ENCODE measurements around the gene GNB1L.

The GNB1L gene

GRCh38 chr22:19848298-19849224 is 6.1 kb downstream of the GNB1L start:
- peaks cover 16% of the 10 kb centered on the region; the same call in 1 of the 2 replicates for H3K9me3 ChIP-seq (ENCODE audit: insufficient read depth, low read length)
- peaks cover 22% of the 10 kb centered on the region for H3K4me1 ChIP-seq (ENCODE audit: insufficient read depth, insufficient read length)
- TF ChIP-seq ZNF274 (IDR thresholded peaks at IDR 0.05; ENCODE audit: low read depth, low read length) (no peak), YY1 (IDR thresholded peaks at IDR 0.05; ENCODE audit: insufficient read depth, insufficient read length) (no peak), SUZ12 (IDR thresholded peaks at IDR 0.05; ENCODE audit: extremely low read depth, insufficient read depth, insufficient read length) (no peak)
- H3K4me3 ChIP-seq (ENCODE audit: insufficient read length, low read depth) = no peak overlapping the region
- H3K9ac ChIP-seq (ENCODE audit: insufficient read length, low read depth) = no peak overlapping the region
- peaks cover 71% of the 10 kb centered on the region for H3K36me3 ChIP-seq (ENCODE audit: insufficient read depth, insufficient read length, low read length)
- DNase-seq (ENCODE audit: low read depth, low spot score) = no peak
- H3K27me3 ChIP-seq (ENCODE audit: insufficient read depth, insufficient read length) = no peaks in the 10 kb centered on the region

GRCh38 chr22:19847345-19847632 is 7.4 kb downstream of the GNB1L start:
- Histone ChIP-seq H3K36me3 (ENCODE audit: insufficient read depth, insufficient read length, low read length) (peaks cover 62% of the 10 kb centered on the region), H3K27me3 (ENCODE audit: insufficient read depth, insufficient read length) (no peaks in the 10 kb centered on the region), H3K4me3 (ENCODE audit: insufficient read length, low read depth) (no peak overlapping the region), H3K9ac (ENCODE audit: insufficient read length, low read depth) (no peak overlapping the region), H3K4me1 (ENCODE audit: insufficient read depth, insufficient read length) (peaks cover 19% of the 10 kb centered on the region), H3K9me3 (ENCODE audit: insufficient read depth, low read length) (peaks cover 16% of the 10 kb centered on the region; the same call in 1 of the 2 replicates)
- no peak for TF ChIP-seq ZNF274 (IDR thresholded peaks at IDR 0.05; ENCODE audit: low read depth, low read length)
- no peak for TF ChIP-seq SUZ12 (IDR thresholded peaks at IDR 0.05; ENCODE audit: extremely low read depth, insufficient read depth, insufficient read length)
- no peak for TF ChIP-seq YY1 (IDR thresholded peaks at IDR 0.05; ENCODE audit: insufficient read depth, insufficient read length)
- DNase-seq (ENCODE audit: low read depth, low spot score) = no peak

- no peak for DNase-seq (ENCODE audit: low read depth, low spot score)
Measured at GRCh38 chr22:19846620-19847344, 7.9 kb downstream of the GNB1L start.

GRCh38 chr22:19845054-19845722 is 9.5 kb downstream of the GNB1L start:
- H3K27me3 ChIP-seq (ENCODE audit: insufficient read depth, insufficient read length) = no peaks in the 10 kb centered on the region
- no peak overlapping the region for H3K9ac ChIP-seq (ENCODE audit: insufficient read length, low read depth)
- no peak for TF ChIP-seq YY1 (IDR thresholded peaks at IDR 0.05; ENCODE audit: insufficient read depth, insufficient read length)
- TF ChIP-seq ZNF274 (IDR thresholded peaks at IDR 0.05; ENCODE audit: low read depth, low read length) = no peak
- no peak for TF ChIP-seq SUZ12 (IDR thresholded peaks at IDR 0.05; ENCODE audit: extremely low read depth, insufficient read depth, insufficient read length)
- H3K9me3 ChIP-seq (ENCODE audit: insufficient read depth, low read length) = peaks cover 16% of the 10 kb centered on the region; the same call in 1 of the 2 replicates
- peaks cover 41% of the 10 kb centered on the region for H3K36me3 ChIP-seq (ENCODE audit: insufficient read depth, insufficient read length, low read length)
- no peak overlapping the region for H3K4me3 ChIP-seq (ENCODE audit: insufficient read length, low read depth)
- DNase-seq (ENCODE audit: low read depth, low spot score) = no peak
- H3K4me1 ChIP-seq (ENCODE audit: insufficient read depth, insufficient read length) = peaks cover 13% of the 10 kb centered on the region

More at GRCh38 chr22:19846620-19847344, 7.9 kb downstream of the GNB1L start:
- H3K4me1 ChIP-seq (ENCODE audit: insufficient read depth, insufficient read length) = peaks cover 17% of the 10 kb centered on the region
- no peak overlapping the region for H3K4me3 ChIP-seq (ENCODE audit: insufficient read length, low read depth)
- TF ChIP-seq YY1 (IDR thresholded peaks at IDR 0.05; ENCODE audit: insufficient read depth, insufficient read length) = no peak
- TF ChIP-seq SUZ12 (IDR thresholded peaks at IDR 0.05; ENCODE audit: extremely low read depth, insufficient read depth, insufficient read length) = no peak
- TF ChIP-seq ZNF274 (IDR thresholded peaks at IDR 0.05; ENCODE audit: low read depth, low read length) = no peak
- H3K27me3 ChIP-seq (ENCODE audit: insufficient read depth, insufficient read length) = no peaks in the 10 kb centered on the region
- H3K9ac ChIP-seq (ENCODE audit: insufficient read length, low read depth) = no peak overlapping the region
- peaks cover 16% of the 10 kb centered on the region; the same call in 1 of the 2 replicates for H3K9me3 ChIP-seq (ENCODE audit: insufficient read depth, low read length)
- peaks cover 57% of the 10 kb centered on the region for H3K36me3 ChIP-seq (ENCODE audit: insufficient read depth, insufficient read length, low read length)

GRCh38 chr22:19844377-19845053 is 10.2 kb downstream of the GNB1L start:
- peaks cover 12% of the 10 kb centered on the region for H3K4me1 ChIP-seq (ENCODE audit: insufficient read depth, insufficient read length)
- peaks cover 34% of the 10 kb centered on the region for H3K36me3 ChIP-seq (ENCODE audit: insufficient read depth, insufficient read length, low read length)
- no peak for TF ChIP-seq YY1 (IDR thresholded peaks at IDR 0.05; ENCODE audit: insufficient read depth, insufficient read length)
- TF ChIP-seq ZNF274 (IDR thresholded peaks at IDR 0.05; ENCODE audit: low read depth, low read length) = no peak
- TF ChIP-seq SUZ12 (IDR thresholded peaks at IDR 0.05; ENCODE audit: extremely low read depth, insufficient read depth, insufficient read length) = no peak
- DNase-seq (ENCODE audit: low read depth, low spot score) = no peak
- no peaks in the 10 kb centered on the region for H3K27me3 ChIP-seq (ENCODE audit: insufficient read depth, insufficient read length)
- H3K9ac ChIP-seq (ENCODE audit: insufficient read length, low read depth) = no peak overlapping the region
- peaks cover 16% of the 10 kb centered on the region; the same call in 1 of the 2 replicates for H3K9me3 ChIP-seq (ENCODE audit: insufficient read depth, low read length)
- H3K4me3 ChIP-seq (ENCODE audit: insufficient read length, low read depth) = no peak overlapping the region

- DNase-seq (ENCODE audit: low read depth, low spot score) = no peak
- Histone ChIP-seq H3K36me3 (ENCODE audit: insufficient read depth, insufficient read length, low read length) (peaks cover 30% of the 10 kb centered on the region), H3K4me1 (ENCODE audit: insufficient read depth, insufficient read length) (peaks cover 12% of the 10 kb centered on the region), H3K9ac (ENCODE audit: insufficient read length, low read depth) (no peak overlapping the region), H3K4me3 (ENCODE audit: insufficient read length, low read depth) (no peak overlapping the region), H3K9me3 (ENCODE audit: insufficient read depth, low read length) (peaks cover 16% of the 10 kb centered on the region; the same call in 1 of the 2 replicates), H3K27me3 (ENCODE audit: insufficient read depth, insufficient read length) (no peaks in the 10 kb centered on the region)
- no peak for TF ChIP-seq ZNF274 (IDR thresholded peaks at IDR 0.05; ENCODE audit: low read depth, low read length)
- TF ChIP-seq SUZ12 (IDR thresholded peaks at IDR 0.05; ENCODE audit: extremely low read depth, insufficient read depth, insufficient read length) = no peak
- TF ChIP-seq YY1 (IDR thresholded peaks at IDR 0.05; ENCODE audit: insufficient read depth, insufficient read length) = no peak
Measured at GRCh38 chr22:19843857-19844376, 10.8 kb downstream of the GNB1L start.

All from NT2/D1 (cell line).